GM12865 (cell line): ENCODE measurements around the gene PDGFB.

Experiments
- DNase-seq: peaks from one replicate; pipeline ENCODE4 v3.0.0; 2010; ENCODE audit warnings: low read depth
- H3K4me3 ChIP-seq: 2 replicates; pipeline ENCODE4 v1.5.1; 2011; ENCODE audit warnings: mild to moderate bottlenecking, low read depth, low read length, control low read depth
- TF ChIP-seq, protein P1 (sequence below): IDR thresholded peaks from 2 replicates; pipeline ENCODE4 v1.5.1; 2011; ENCODE audit warnings: low read length, control low read depth, low read depth, inconsistent platforms; ENCODE audit not compliant: insufficient read depth; ENCODE audit errors: missing control alignments

PDGFB gene

DNA sequence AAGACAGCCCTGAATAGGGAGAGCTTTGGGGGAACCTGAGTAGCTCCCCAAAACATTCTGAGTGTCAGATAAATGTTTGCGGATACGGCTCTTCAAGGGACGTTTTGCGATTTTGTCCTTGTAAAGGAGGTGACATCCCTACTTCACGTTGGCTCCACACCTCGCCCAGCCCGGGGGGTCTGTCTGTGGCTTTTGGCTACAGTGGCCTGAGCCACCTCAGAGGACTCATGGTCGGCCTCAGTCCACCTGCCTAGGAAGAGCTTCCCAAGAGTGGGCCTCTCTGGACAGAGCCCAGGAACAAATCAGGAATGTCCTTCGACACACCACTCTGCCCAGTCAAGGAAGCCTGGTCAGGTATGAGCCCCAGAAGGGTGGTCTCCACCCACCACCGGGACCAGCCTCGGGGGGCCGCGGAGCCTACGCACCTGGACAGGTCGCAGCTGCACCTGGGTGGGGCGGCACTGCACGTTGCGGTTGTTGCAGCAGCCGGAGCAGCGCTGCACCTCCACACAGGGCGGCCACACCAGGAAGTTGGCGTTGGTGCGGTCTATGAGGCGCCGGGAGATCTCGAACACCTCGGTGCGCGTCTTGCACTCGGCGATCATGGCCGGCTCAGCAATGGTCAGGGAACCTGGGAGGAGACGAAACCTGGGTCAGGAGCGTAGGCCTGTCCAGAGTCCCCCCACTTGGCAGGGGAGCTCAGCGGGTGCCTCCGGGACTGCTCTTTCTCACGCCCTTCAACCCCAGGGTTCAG, 13.4 kb downstream of the PDGFB start:
- no peak overlapping the region for H3K4me3 ChIP-seq
- TF ChIP-seq, protein P1, sequence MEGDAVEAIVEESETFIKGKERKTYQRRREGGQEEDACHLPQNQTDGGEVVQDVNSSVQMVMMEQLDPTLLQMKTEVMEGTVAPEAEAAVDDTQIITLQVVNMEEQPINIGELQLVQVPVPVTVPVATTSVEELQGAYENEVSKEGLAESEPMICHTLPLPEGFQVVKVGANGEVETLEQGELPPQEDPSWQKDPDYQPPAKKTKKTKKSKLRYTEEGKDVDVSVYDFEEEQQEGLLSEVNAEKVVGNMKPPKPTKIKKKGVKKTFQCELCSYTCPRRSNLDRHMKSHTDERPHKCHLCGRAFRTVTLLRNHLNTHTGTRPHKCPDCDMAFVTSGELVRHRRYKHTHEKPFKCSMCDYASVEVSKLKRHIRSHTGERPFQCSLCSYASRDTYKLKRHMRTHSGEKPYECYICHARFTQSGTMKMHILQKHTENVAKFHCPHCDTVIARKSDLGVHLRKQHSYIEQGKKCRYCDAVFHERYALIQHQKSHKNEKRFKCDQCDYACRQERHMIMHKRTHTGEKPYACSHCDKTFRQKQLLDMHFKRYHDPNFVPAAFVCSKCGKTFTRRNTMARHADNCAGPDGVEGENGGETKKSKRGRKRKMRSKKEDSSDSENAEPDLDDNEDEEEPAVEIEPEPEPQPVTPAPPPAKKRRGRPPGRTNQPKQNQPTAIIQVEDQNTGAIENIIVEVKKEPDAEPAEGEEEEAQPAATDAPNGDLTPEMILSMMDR = no peak
- no peak for DNase-seq

DNA sequence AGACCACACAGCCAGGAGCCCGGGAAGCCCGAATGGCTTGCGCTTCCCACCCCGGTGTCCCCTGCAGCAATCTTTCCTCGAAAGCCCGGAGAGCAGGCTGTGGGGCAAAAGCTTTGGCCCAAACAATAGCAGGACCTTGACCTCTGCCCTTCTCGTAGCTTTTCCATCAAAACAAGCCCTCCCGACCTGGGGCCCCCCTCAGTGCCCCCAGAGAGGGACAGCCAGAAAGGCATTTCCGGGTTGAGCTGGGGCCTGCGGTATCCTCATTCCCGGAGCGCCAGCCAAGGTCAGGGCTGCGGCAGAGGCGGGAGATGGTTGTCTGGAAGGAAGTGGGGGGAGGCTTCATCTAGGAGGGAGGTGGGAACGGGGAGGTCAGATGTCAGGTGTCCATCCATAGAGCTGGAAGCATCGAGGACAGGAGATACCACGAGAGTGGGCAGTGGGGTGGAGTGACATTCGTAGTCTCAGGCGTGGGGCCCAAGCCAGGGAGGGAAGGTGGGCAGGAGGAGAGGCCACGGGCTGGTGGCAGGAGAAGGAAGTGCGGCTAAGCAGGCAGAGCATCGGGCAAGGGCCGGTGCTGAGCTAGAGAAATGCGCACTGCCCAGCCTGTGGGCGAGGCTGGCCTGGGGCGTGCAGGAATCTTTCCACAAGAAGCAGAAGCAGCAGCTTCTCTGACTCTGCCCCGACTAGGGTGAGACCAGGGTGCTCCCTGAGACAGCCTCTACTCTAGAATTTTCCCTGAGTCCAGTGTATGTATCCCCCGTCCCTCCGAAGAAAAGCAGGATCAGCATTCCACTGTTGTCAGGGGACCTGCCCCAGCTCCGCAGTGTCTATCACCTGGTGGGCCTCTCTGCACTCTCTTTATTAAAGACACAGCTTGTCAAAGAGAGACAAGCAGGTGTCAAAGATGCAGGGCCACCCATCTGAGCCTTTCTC, 14.3 kb downstream of the PDGFB start:
- TF ChIP-seq, protein P1 = no peak
- DNase-seq = no peak
- H3K4me3 ChIP-seq = no peak overlapping the region

DNA sequence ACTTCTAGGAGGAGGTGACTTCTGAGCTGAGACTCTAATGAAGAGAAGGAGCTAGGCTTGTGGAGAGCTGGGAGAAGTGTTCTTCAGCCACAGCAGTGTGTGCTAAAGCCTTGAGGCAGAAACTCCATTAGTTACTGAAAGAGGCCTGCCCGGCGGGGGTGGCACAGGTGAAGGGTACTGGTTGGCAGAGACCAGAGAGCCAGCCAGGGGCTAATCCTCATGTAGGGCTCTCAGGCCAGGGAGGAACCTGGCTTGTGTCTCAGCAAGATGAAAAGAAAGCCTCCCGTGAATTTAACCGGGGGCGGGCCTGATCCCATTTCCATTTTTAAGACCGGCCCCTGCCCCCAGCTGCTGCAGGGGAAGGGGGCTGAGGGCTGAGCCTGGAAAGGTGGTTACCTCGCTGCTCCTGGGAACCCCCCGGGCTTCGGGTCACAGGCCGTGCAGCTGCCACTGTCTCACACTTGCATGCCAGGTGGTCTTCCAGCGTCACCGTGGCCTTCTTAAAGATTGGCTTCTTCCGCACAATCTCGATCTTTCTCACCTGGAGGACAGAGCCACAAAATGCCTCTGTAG, 15.0 kb downstream of the PDGFB start:
- no peak for DNase-seq
- no peak overlapping the region for H3K4me3 ChIP-seq
- TF ChIP-seq, protein P1 = no peak

DNA sequence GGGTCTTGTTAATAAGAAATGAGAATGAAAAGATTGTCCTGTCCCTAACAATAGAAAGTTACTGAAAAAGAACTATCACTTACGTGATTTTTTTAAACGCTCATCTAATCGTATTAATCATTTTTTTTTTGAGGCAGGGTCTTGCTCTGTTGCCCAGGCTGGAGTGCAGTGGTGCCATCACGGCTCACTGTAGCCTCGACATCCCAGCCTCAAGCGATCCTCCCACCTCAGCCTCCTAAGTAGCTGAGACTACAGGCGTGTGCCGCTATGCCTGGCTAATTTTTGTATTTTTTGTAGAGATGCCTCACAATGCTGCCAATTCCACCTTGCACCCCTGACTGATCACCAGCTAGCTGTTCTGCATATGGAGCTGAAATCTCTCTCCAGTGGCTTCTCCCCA, 15.7 kb downstream of the PDGFB start:
- no peak for DNase-seq
- H3K4me3 ChIP-seq = no peak overlapping the region
- TF ChIP-seq, protein P1 = no peak

DNA sequence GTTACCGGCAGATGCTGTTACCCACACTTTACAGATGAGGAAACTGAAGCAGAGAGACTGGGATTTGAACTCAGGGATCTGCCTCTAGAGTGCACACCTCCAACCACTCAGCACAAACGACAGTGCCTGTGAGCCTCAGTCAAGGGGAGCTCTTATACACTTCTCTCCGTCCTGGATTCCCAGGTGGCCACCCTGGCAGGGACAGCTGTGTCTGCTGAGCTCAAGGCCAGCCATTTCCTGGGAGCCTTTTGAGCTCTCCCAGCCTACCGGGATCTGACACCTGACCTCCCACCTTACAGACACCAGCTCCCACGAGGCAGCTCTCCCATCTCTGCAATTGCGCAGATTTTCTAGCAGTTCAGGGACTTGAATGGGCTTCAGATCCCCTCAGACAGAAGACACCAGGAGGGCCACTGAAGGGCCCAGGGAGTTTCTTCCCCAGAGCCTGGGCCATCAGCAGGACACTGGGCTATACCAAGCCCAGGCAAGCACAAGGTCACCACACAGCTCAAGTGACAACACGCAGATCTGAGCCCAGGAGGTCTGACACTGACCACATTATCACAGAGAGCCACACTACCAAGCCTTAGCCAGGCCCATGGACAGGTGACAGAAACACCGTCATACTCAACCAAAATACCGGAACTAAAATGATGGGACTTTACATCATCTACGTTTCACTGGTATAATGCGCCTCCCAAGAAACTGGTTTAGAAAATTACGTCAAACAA, 17.1 kb downstream of the PDGFB start:
- TF ChIP-seq, protein P1 = no peak
- DNase-seq = no peak
- no peak overlapping the region for H3K4me3 ChIP-seq

DNA sequence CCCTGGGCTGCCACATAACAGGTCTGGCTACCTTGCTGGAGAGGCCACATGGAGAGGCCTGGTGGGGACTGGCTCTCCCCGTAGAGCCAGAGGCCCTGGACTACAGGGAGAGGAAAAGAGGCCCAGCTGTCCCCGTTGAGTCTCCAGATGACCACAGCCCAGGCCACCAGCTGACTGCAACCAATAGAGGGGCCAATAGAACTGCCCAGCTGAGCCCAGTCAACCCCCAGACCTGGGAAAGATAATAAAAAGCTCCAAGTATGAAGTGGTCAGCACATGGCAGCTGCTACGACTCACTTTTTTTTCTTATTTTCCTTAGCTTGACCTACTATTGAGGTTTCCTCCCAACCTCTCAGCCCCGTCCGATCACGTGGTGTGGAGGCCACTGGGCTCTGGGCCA, 18.4 kb downstream of the PDGFB start:
- TF ChIP-seq, protein P1 = no peak
- H3K4me3 ChIP-seq = no peak overlapping the region
- no peak for DNase-seq
